CD4-positive, alpha-beta T cell treated with Interleukin-12 subunit alpha and Interleukin-12 subunit beta, for 1 hour (primary cell): ENCODE data around the gene SERINC3.
A peak's percentile ranks its signal among the peaks of the same experiment; 100 is the strongest.
"Not testable (repeated sequence)": the region's sequence is repeated elsewhere in the genome, so short reads cannot be mapped to it uniquely, and the experiment has no call there.

Experiments
- DNase-seq: peaks from one replicate; pipeline ENCODE4 v3.0.0-alpha.2; 2020

Gene SERINC3

DNA sequence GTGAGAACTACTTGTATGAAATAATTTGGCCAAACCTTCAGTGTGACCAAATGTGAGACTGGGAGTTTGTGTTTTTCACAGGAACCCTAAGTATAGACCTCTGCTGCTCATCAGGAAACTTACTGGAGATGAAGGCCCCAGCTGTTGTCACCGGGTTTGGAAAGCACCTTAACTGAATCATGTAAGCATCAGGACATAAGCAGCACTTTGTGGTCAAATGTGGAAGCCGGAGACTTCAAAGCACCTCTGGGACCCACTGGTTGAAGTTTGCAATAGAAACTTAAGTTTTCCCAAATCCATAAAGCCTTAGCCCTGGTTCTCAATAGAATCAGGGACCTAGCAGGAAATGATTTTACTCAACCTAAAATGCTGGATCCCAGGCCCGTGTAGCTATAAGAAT is 31.9 kb downstream of the SERINC3 start:
- no peak for DNase-seq

DNA sequence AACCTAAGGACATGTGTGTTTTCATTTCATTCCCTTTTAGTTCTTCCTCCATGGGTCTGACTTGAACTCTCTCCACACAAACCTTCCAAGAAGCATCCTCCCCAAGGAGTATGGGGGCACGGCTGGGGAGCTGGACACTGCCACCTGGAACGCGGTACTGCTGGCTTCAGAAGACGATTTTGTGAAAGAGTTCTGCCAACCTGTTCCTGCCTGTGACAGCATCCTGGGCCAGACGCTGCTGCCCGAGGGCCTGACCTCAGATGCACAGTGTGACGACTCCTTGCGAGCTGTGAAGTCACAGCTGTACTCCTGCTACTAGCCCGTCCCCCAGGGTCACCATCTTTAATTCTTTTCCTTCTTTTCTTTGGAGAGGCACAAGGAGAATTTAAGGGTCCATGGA is 32.6 kb downstream of the SERINC3 start:
- no peak for DNase-seq

DNA sequence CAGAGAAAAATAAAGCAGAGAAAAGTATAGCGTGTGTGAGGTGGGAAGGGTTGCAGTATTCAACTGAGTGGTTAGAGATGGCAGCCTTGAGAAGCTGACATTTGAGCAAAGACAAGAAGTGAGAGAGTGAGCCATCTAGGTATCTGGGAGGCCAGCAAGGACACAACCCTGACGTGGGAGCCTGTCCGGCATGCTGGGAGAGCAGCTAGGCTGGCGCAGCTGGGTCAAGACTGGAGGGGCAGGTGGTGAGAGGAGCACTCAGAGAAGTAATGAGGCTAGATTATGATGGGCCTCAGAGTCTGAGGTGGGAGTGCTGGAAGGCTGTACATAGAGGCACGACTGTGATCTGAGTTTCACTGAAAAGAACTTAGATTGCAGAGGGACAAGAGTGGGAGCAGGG is 33.3 kb downstream of the SERINC3 start:
- no peak for DNase-seq

DNA sequence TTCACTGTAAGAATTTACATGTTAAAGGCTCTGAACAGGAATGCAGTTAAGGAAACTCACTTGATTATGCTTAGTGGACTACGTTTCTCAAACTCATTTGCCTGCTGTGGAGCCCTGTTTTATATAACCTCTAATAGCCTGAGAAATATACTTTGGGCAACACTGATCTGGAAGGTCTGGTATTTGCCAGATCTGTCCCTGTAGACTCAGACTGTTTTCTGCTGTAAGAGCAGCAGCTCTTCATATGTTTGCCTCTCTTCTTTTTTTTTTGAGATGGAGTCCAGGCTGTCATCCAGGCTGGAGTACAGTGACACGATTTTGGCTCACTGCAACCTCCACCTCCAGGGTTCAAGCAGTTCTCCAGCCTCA is 36.1 kb downstream of the SERINC3 start:
- DNase-seq = no peak

DNA sequence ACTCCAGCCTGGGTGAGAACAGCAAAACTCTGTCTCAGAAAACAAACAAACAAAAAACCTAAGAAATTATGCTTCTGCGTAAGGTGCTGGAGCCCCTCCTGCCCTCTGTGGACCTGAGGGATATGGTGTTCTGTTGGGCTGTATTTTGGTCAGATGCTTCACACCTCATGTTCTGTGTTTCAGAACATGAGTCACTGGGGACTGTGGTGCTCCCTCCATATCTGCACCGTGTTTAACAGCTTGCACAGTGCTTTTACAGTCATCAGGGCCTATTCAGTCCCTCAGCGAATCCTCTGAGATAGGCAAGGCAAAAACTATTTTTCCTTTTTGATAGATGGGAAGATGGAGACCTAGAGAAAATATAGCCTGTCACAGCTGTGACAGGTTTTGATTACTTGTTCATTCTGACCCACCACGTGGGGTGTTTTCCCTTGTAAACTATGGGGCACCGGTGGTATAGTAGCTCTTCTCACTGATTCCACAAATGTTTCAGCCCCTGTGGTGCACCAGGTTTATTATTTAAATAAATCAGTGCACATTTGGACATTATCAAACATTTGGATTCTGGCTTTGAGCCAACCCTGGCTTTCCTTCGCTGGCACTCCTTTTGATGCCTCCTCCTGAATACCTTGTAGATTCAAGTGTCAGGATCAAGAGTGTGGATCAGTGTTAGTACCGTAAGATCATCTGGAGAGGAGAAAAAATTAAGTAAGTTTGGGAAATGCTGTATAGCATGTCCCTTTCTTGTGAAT is 36.6 kb downstream of the SERINC3 start:
- DNase-seq = no peak

DNA sequence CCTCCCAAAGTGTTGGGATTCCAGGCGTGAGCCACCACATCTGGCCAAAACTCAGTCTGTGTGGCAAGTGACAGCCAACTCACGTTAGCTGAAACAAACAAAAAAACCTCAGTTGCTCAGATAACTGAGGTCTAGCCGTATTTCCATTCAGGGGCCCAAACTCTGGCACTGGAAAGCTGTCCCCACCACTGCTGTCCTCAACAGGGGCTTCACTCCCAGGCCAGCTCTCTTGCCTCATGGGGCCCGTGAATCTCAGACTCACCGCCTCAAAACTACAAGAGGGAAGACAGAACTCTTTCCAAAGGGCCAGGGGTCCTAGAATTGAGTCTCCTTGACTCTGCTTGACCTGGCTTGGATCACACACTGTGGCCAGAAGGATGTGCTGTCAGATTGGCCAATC is 38.8 kb downstream of the SERINC3 start:
- no peak for DNase-seq

DNA sequence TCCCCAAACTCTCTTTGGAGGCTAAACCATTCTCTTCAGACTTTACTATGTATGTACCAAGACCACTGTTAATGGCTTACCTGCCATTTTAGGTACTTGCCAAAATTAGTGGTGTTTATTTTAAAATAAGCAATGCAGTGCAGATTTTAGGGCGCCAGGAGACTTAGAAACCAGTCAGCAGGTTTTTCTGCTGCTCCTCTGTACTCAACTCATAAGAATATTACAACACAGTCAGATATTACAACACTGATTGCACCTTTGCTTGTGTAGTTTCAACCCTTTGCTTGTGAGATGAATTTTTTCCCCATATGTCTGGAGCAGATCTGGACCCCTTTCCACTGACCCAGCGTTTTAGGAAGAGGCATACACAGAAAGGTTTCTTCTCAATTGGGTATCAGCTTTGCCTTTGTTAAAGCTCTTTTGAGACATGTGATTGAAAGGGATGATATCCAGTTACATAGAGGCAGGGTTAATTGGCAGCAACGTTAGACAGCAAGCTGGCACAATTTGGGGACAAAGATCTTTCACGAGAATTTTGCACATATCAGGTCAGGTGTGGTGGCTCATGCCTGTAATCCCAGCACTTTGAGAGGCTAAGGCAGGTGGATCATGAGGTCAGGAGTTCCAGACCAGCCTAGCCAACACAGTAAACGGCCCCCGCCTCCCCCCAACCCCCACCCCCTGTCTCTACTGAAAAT is 40.0 kb downstream of the SERINC3 start:
- no peak for DNase-seq

DNA sequence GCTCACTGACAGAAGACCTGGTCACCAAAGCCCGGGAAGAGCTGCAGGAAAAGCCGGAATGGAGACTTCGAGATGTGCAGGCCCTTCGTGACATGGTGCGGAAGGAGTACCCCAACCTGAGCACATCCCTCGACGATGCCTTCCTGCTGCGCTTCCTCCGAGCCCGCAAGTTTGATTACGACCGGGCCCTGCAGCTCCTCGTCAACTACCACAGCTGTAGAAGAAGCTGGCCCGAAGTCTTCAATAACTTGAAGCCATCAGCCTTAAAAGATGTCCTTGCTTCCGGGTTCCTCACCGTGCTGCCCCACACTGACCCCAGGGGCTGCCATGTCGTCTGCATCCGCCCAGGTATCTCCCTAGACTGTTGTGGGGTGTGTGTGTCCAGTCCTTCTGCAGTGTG is 41.8 kb downstream of the SERINC3 start:
- DNase-seq = no peak

DNA sequence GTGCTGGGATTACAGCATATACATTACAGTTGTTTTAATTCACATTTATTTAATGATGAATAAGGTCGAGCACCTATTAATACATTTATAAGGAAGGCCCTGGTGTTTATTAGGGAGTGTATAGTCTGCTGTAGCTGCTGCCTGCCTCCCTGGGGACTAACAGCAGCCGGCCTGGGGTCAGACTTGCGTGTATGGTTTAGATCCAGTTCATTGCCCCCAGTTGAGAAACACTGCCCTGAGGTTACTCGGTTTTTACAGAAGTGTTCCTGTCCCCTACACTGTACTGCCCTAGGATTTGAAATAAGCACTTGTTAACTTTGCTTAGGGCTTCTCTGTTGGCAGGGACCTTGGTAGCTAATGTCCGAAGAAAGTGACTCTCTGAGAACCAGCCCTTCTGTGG is 42.2 kb downstream of the SERINC3 start:
- DNase-seq = no peak

DNA sequence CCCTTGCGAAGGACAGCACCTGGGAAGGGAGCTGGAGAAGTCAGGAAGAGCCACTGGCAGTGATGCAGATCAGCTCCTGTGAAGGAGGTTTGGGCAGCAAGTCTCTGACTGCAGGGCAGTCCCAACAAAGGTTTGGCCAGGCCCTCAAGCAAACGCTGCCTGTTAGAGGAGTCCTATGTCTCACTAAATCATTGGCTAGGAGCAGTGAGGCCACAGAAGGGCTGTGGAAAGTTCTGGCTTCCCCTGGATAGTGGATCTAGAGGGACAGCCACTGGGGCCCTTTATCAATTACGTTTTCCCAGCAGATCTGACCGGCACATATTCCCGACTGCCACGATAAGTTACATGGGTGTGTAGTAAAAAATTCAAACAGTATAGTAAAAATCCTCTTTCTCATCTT is 43.7 kb downstream of the SERINC3 start:
- no peak for DNase-seq

DNA sequence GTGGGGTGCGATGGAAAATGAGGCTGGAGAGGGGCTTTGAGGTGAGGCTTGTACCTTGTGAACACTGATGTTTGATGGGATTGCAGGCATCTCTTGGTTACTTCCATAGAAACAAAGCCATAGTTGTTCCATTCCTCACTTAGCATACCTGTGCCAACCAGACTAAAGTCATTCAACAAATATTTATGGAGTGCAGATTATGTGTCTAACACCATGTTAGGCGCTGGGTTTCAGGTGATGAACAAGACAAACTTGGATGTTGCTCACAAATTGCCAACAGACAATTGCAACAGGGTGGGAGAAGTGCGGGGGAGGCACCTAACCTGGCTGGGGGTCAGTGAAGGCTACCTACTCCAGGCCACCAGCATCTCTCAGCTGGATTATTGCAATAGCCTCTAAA is 44.7 kb downstream of the SERINC3 start:
- no peak for DNase-seq

DNA sequence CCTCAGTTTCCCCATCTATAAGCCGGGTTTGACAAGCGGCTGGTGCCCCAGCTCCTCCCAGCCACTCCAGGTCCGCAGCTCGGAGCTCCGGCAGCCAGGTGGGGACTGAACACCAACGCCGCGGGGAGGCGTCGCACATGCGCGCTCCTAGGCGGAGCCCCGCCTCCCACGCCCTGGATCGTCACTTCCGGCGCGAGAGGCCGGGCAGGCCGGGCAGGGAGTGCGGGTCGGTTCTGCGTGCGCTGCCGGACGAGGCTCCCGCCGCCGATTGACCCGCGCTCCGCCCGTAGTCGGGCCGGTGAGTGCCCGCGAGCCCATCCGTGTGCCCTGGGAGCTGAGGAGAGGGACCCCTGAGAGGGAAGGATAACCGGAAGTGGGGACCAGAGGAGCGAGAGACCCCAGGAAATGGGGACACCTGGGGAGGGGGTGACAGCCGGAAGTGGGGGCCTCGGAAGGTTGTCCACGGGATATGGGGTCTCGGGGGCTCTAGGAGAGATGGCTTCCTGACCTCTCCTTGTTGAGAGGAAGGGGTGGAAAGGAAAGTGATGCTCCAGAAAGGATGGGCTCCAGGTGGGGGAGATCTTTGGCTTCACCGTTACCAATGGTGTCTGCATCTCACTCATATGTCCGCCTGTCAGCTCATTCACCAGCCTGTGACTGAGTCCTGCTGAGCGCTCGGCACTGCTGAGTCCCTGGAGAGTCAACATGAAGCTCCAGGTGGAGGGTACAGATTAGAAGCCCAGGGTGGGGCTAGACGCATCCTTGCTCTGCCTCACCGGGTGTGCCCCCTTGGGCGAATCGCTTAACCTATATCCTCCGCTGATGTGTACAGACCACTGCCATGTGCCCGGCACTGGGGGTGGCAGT is 45.9 kb downstream of the SERINC3 start, which contains the start of gene TTPAL:
TTPAL (plus strand) TSS at position 181 of the 867 bp plus-strand sequence. CDS start 4,126 bp downstream, outside the sequence.
- DNase-seq = peak; percentile 90

DNA sequence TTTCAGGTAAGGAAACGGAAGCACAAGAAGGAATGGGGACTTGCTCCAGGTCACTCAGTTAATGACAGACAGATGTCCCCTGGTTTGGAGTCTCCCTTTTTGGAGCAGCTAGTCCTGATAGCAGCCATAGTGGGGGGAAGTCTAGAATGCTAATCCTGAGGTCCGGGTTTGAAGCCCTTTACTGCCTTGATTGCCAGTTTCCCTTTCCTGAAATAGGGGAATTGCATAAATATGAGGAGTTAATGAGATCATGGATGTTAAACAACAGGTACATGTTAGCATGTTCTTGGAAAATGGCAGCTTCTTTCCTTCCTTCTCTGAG is 46.5 kb downstream of the SERINC3 start:
- no peak for DNase-seq

DNA sequence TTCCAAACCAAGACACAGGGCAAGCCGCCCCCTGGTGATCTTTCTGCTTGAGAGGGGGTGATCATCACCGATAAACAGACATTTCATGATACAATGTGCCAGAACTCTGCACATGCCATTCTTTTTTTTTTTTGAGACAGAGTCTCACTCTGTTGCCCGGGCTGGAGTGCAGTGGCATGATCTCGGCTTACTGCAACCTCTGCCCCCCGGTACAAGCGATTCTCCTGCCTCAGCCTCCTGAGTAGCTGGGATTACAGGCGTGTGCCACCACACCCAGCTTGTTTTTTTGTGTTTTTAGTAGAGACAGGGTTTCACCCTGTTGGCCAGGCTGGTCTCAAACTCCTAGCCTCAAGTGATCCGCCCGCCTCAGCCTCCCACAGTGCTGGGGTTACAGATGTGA is 49.6 kb downstream of the SERINC3 start:
- not testable (repeated sequence) for DNase-seq

DNA sequence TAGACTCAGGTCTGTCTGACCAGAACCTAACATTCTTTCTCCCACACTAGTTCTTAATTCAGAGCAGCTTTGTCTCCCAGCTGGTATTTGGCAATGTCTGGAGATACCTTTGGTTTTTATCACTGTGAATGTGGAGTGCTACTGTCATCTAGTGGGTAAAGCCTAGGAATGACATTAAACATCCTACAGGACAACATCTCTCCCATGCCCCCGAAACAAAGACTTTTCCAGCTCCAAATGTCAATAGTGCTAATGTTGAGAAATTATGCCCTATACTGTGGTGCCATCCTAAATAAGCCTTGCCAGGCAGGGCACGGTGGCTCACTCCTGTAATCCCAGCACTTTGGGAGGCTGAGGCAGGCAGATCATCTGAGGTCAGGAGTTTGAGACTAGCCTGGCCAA is 50.4 kb downstream of the SERINC3 start:
- DNase-seq = no peak

DNA sequence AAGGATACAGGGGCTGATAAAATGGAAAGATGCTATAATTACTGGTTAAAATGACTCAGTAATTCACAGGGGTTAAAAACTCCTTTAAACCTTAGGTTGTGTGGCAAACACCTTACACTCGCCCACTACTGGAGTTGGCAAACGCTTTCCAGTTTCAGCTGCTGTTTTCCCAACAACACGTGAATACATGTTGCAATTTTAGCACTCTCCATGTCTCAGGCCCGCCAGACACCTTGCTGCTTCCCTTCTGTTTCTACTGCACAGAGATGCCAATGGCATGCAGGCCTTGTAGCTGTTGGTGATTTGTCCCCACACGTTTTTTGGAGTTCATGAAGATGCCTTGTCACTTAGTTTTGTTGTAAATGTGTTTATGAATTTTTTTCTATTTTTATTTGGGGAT is 51.5 kb downstream of the SERINC3 start:
- DNase-seq = no peak

DNA sequence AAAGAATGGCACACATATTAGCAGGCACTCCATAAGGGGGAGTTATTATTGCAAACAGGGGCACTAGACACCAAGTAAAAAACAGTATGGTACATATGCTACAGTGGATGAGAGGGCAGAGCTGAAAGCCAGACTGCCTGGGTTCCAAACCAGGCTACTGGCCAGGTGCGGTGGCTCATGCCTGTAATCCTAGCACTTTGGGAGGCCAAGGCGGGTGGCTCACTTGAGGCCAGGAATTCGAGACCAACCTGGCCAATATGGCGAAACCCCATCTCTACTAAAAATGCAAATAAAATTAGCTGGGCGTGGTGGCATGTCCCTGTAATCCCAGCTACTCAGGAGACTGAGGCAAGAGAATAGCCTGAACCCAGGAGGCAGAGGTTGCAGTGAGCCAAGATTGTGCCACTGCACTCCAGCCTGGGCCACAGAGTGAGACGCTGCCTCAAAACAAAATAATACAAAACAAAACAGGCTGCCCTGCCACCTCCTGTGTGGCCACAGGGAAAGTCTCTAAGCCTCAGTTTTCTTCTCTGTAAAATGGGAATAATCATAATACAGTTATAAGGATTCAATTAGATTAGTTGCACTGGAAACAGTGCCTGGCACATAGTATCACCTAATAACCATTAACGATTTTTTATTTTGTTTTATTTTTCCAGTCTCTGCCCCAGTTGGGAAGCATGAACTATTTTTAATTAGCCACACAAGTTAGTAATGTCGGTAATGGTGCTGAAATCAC is 53.7 kb downstream of the SERINC3 start:
- no peak for DNase-seq

DNA sequence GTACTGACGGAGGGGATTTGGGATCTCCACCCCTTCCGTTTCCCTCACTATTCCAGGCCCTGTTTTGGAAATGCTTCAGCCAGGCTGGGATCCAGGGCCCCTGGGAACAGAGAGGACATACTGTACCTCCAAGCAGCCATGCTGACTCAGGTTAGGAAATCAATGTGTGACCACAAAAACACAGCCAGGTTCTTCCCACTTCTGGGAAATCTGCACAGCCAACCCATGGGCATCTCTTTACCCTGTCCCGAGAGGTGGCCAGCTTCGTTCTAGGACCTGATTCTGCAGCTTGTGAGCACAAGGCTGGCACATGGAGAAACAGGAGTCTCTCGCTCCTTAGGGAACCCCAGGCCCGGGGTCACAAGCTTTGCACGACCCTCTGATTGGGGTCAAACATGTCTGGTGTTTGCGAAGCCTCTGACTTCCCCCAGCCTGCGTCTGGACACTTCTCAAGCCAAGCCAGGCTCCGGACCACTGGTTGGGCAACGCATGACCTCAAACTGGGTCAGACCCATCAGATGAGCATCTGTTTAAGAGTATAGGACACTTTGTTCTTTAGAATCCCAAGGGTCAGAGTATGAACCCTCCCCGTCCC is 54.5 kb downstream of the SERINC3 start:
- DNase-seq = no peak

DNA sequence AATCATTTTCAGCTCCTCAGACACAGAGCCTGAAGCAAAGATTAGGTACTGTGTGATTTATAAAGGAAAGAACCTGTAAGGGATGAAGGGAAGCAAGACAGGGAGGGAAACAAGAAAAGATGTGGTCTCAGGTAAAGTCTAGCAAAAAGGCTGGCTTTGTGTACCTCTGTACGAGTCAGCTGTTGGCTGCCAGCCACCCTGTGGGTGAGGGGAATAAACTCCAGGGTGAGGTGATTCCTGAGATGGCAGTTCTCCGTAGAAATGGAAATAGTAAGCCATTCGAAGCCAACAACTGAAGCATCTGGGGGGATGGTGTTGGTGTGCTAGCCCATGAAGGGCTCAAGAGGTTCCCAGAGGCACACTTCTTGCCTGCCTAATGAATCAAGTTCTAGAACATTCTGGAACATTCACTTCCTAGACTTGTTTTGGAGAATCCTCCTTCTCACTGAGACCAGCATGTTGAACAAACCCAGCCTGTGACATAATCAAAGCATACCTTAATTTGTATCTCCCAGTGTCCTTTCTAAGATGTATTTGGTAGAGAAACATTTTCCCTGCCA is 56.8 kb downstream of the SERINC3 start:
- DNase-seq = no peak

DNA sequence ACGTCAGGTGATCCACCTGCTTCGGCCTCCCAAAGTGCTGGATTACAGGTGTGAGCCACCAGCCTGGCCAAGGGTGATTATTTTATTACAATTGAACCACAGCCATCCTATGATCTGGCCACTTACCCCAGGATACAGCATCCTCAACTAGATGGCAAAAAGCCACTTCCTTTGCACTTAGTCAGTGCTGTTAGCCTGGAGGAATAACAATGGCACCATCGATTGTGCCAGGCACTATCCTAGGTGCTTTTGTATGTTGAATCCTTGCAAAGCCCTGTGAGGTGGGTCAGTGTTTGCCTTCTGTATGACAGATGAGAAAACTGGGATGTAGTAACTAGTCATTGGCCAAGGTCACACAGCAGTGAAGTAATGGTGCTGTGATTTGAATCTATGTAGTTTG is 57.4 kb downstream of the SERINC3 start:
- DNase-seq = no peak

DNA sequence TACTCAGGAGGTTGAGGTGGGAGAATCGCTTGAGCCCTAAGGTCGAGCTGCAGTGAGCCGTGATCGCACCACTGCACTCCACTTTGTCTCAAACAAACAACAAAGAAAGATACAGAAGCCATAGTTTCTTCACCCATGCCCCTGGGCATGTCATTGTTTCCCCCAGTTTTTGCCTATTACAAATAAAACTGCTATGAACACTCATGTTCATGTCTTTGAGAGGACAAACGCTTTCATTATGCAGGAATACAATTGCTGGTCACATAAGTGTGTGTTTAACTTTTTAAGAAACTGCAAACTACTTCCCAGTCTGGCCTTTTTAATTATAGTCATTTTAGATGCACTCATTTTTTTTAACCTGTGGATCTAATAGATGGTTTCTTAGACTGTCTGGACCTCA is 58.4 kb downstream of the SERINC3 start:
- DNase-seq = no peak

DNA sequence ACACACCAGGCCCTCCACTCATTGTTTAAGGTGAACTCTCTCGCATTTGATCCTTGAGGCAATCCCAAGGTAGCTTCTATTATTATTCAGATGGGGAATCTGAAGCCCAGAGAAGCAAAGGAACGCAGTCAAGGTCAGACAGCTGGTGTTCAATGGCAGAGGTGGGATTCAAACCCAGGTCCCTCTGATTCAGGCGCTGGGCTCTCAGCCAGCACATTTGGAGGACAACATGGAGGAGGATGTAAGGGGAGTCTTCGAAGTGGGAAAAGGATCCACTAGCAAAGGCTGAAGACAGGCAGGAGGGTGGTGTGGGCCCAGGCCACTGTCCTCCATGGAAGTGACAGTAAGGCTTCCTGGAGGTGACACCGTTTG is 60.1 kb downstream of the SERINC3 start:
- DNase-seq = no peak
